Effector CD8-positive, alpha-beta T cell (primary cell): ENCODE results near the gene NCKAP5.

Source experiments
- DNase-seq: peaks from one replicate; lab custom pipeline; 2025; lab: John Stamatoyannopoulos, UW

The NCKAP5 gene

GRCh38 chr2:132797556-132797955 is 770.7 kb downstream of the NCKAP5 start:
- no peak for DNase-seq

- no peak for DNase-seq
These were observed 771.2 kb downstream of the NCKAP5 start for GRCh38 chr2:132797071-132797470.

DNA sequence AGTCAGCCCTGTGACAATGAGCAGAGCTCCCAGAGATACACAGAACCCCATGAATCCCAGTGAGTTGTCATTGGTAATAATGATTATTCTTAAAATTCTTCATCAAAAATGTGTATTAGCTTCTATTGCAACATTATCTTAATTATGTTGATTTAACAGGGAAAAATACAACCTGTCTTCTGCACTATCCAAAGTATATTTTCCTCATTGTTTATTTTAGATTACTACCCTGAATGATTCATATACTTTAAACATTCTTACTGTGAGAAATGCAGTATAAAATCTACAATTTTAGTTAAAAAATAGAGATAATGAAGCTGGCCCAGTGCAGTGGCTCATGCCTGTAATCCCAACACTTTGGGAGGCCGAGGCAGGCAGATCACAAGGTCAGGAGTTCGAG is 773.0 kb downstream of the NCKAP5 start:
- no peak for DNase-seq

- no peak for DNase-seq
These were observed 774.7 kb downstream of the NCKAP5 start for GRCh38 chr2:132793532-132793931.

GRCh38 chr2:132790207-132790785 is 778.0 kb downstream of the NCKAP5 start:
- no peak for DNase-seq

GRCh38 chr2:132789066-132789465 is 779.2 kb downstream of the NCKAP5 start:
- DNase-seq = no peak

- no peak for DNase-seq
These were observed 779.9 kb downstream of the NCKAP5 start for GRCh38 chr2:132788310-132788838.

DNA sequence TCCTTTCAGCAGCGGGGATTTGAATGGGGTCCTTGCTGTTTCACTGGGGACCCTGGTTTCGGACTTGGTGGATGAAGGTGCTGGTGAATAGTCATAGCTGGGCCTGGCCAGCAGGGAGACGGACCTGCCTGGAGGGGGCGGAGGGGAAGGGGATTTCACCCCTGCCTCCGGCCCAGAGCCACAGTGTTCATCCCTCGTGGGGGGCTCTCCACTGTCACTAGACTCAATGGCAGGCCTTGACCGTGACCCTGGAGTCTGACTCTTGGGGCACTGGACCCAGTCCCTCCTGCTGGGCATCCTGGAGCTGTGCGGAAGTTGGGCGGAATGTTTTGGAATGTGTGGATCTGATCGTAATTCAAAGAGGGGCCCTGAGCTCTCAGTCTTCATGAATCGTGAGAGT is 784.4 kb downstream of the NCKAP5 start:
- DNase-seq = no peak

- DNase-seq = no peak
These were observed 786.0 kb downstream of the NCKAP5 start for GRCh38 chr2:132782176-132782783.

GRCh38 chr2:132780651-132781050 is 787.6 kb downstream of the NCKAP5 start:
- DNase-seq = no peak

DNA sequence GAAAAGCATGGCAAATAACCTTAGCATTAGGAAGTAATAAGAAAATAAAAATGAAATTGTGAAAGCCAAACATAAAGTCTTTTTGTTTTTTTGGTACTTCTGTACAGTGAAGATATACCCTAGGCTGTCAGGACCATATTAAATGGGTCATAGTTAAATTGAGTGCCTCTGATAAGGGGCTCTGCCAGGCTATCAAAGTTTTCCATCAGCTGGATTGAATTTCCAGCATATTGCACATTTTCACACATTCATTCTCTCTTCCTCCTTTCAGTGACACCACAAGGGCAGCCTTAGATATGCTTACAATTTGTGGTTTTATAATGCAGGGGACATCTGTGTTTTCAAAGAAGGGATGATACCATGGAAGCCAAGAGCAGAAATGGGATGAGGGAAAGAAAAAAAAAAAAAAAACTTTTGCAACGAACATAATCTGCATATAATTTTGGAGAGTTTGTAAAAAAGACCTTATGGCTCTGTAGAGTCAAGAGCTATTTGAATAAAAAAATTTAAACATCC is 789.0 kb downstream of the NCKAP5 start:
- no peak for DNase-seq

DNA sequence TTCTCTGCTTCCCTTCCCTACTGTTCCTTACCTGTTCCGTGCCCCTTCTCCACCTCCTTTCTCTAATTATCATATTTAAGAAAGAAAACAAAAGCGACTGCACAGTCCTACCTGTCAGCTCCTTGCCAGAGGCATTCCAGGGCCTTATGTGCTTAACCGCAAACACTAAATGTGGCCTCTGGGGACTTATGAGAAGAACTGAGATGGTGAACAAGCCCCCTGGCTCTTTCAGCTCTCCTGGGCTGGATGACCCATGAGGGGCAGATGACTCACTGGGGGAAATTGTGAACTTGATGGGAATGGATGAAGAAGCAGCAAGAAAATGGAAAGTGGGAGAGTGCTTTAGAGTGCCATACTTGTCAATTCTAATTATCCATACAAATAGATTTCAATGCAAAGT is 792.0 kb downstream of the NCKAP5 start:
- DNase-seq = no peak

DNA sequence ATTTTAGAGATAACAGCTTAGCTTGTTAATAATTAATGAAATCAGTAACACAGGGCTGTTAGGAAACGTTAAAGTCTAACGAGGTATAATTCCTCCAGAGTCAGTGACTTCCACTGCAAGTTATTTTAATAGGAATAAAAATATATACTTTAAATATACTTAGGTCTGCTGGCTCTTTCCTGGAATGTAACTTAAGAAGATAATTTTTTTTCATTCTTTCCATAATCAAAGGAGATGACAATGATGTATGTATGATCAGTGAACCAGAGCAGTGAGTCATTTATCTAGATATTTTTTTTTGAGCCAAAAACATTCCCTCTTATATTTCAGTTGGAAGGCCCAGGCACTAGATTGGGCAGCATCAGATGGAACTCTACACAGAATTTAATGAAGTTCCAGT is 794.1 kb downstream of the NCKAP5 start:
- no peak for DNase-seq

DNA sequence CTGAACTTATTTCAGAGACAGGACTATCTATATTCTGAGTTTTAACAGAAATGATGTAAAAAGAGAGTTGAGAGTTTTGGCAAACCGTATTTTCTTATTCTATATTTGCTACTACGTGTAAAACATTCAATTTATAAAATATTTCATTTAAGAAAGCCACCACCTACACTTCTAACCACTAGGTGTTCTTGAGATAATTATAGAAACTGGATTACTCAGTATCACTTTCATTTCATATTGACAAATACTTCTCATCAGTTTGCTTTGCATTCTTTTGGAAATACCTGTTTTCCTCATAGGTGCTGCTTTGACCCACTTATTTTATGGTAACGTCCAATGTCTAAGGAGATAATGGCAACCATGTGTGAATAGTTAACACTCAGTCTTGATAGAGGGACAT is 794.9 kb downstream of the NCKAP5 start:
- DNase-seq = no peak

- no peak for DNase-seq
These were observed 795.9 kb downstream of the NCKAP5 start for GRCh38 chr2:132772340-132772739.

- DNase-seq = no peak
These were observed 801.7 kb downstream of the NCKAP5 start for GRCh38 chr2:132766573-132766972.

DNA sequence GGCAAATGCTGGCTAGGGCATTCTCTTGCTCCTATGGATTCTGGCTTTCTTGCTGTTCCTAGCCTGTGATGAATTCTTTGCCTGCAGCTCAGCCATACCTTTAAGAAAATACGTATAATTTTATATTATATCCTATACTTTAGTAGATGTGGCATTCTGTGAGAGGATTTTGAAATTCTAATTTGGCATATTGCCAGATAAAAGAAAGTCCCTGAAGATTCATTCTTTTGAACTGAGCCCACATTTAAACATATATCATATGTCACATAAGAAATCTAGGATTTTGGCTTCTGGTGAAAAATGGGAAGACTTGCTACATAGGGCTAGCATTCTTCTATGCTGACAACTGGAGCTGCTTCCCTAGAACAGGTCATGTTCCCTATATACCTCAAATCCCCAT is 806.8 kb downstream of the NCKAP5 start:
- no peak for DNase-seq

GRCh38 chr2:132760971-132761370 is 807.3 kb downstream of the NCKAP5 start:
- no peak for DNase-seq

DNA sequence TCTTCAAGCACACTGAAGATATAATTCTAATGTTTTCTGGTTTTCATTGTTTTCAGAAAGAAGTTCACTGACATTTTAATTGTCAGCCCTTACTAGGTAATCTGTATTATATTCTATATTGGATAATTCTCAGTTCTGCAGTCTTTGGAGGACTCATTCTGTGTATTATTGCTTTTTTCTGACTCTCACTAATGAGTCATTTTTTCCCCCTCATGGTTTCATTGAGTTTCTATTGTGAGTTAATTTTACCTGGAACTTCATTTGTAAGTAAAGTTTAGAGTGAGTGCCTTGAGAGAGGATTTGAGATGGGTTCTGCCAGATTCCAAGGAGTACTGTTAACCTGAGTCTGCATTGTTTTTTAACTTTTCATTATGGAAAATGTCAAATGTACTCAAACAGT is 807.9 kb downstream of the NCKAP5 start:
- no peak for DNase-seq

- DNase-seq = no peak
These were observed 809.3 kb downstream of the NCKAP5 start for GRCh38 chr2:132758995-132759394.

DNA sequence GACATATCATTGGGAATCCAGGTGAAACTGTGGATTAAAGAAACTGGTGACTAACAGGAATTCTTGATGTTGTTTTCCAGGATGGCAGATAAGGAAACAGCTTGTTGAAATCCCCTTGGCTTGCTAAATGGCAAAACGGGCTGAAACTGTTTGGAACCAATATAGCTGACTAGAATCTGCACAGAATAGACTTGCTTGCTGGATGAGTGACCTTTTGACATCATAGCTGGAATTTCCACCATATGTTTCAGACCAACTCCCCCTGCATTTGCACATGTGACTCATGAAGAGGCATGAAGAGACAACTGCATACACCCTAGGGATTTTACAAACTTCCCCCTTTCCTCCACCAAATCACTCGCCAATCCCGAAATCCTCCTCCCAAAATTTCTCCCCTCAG is 810.6 kb downstream of the NCKAP5 start:
- no peak for DNase-seq

GRCh38 chr2:132757002-132757589 is 811.2 kb downstream of the NCKAP5 start:
- DNase-seq = no peak

DNA sequence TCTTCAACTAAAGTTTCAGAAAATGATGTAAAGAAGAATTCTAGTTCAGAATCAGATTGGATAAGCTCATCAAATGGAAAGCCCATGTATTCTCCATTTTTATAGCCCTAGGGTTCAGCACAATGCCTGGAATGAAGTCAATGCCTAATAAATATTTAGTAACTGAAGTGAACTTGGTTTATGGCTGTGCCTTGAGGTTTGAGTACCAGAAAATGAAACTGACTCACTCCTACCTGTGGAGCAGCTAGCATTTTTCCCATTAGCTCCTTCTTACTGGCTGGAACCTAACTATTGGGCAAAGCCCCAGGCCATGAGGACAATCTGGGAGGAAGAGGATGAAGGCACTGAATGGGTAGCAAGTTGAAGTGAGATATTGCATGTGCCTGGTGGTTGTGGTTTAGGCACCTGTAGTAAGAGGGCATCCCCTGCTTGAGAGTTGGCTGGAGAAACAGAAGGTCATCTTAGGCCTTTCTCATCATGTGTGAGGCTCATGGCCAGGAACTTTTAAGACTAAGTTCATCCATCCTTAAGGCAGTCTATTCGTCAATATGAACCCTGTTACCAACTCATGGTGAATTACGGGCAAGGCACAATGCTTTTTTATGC is 813.3 kb downstream of the NCKAP5 start:
- DNase-seq = no peak
